Transverse colon (tissue), 4 donors: ENCODE results near the gene VPS52. TPM values are rescaled to one million over a fixed set of nuclear protein-coding genes. Genes with fewer than 3 reads are reported as not detected.
A peak's percentile ranks its signal among the peaks of the same experiment; 100 is the strongest.

Experiments used
- DNase-seq: peaks from one replicate; pipeline ENCODE4 v3.0.0-alpha.2; 2019
- H3K27ac ChIP-seq, 4 donors: fragments of 200-600 bp; sonication (generic); 2 replicates each; pipeline ENCODE4 v1.5.1; 2016 to 2018; ENCODE audit warnings: inconsistent platforms in 4 of 4
- H3K27me3 ChIP-seq: fragments of 200-600 bp; sonication (generic); 2 replicates; pipeline ENCODE4 v1.5.1; 2017; ENCODE audit warnings: inconsistent platforms
- H3K36me3 ChIP-seq, 4 donors: fragments of 200-600 bp; sonication (generic); 2 replicates each; pipeline ENCODE4 v1.5.1; 2017 to 2019; ENCODE audit warnings: inconsistent platforms in 4 of 4
- H3K4me1 ChIP-seq, 4 donors: fragments of 200-600 bp; sonication (generic); 2 replicates each; pipeline ENCODE4 v1.5.1; 2017 to 2020; ENCODE audit warnings: inconsistent platforms in 4 of 4
- H3K4me3 ChIP-seq, 4 donors: fragments of 200-600 bp; sonication (generic); 1 replicate in 1 of 4; 2 replicates in 3 of 4; pipeline versions ENCODE4 v1.5.1 to v1.6.1; 2017 to 2019; ENCODE audit warnings: inconsistent platforms in 4 of 4
- H3K9me3 ChIP-seq, 2 donors: fragments of 200-600 bp; sonication (generic); 2 replicates each; pipeline ENCODE4 v1.5.1; 2017 to 2019; ENCODE audit warnings: inconsistent platforms in 2 of 2
- CTCF ChIP-seq, 5 experiments: fragments of 200-600 bp in 3 of 5; fragments of 450-650 bp in 2 of 5; sonication (generic) in 3 of 5; IDR thresholded peaks; 1 replicate in 2 of 5; 2 replicates in 3 of 5; pipeline ENCODE4 v1.5.1; 2016 to 2017; ENCODE audit warnings: antibody characterized with exemption in 5 of 5, inconsistent platforms in 3 of 5, mild to moderate bottlenecking in 2 of 5, moderate library complexity in 1 of 5
- EP300 ChIP-seq: sonication (generic); formaldehyde crosslinking; IDR thresholded peaks from one replicate; pipeline ENCODE4 v1.6.1; 2017; ENCODE audit warnings: antibody characterized with exemption, low read depth
- POLR2A ChIP-seq: fragments of 450-650 bp; IDR thresholded peaks from one replicate; pipeline ENCODE4 v1.6.1; 2016; ENCODE audit warnings: antibody characterized with exemption, mild to moderate bottlenecking, moderate library complexity
- POLR2AphosphoS5 ChIP-seq, 3 donors: sonication (generic); formaldehyde crosslinking; IDR thresholded peaks; one replicate each; pipeline ENCODE4 v1.6.1; 2016; ENCODE audit warnings: antibody characterized with exemption in 3 of 3
- WGBS, 2 donors: methylation state at CpG; one replicate each; pipeline ENCODE4 v1.1.5; 2018; ENCODE audit warnings: low coverage in 1 of 2; 5-methylcytosine and 5-hydroxymethylcytosine counted together
- in situ Hi-C, 4 donors: fragments of 200-750 bp; cut with MboI; loops; one replicate each; pipeline versions ENCODE4 v1.15.0 to v1.15.1; 2017; ENCODE audit warnings: low sequenced_read_pairs in 3 of 4, low pct_ligation_motif_present in 1 of 4, low pct_unique_long_range_greater_than_20kb in 1 of 4
- intact Hi-C: fragments of 100-400 bp; cut with DNase I; formaldehyde crosslinking; loops from one replicate; pipeline ENCODE4 v1.15.1; 2023; ENCODE audit warnings: low total_unique reads
- total RNA-seq, 4 donors: library from RNA; depleted of rRNA; stranded (reverse); fragments of >200 nt; gene quantifications; one replicate each; pipeline ENCODE4 v1.1.0, GENCODE V29; 2016

The VPS52 gene
- total RNA-seq, 4 donors from 2014 or later: 52.4 to 93.3 (median 63.4) TPM

- Histone ChIP-seq H3K4me1 (peaks cover 10 to 33% (median 23%) of the 10 kb centered on the region in 4 donors), H3K27me3 (no peaks in the 10 kb centered on the region), H3K36me3 (peaks cover 0 to 7% (median 2%) of the 10 kb centered on the region in 4 donors), H3K9me3 (no peaks in the 10 kb centered on the region), H3K4me3 (peak overlapping the region; percentile 63 to 90 (median 87)), H3K27ac (peak overlapping the region; percentile 97 to 99 (median 98))
- intact Hi-C loops (no loop called here), in situ Hi-C loops (no loop called here)
- peak; percentile 95 for DNase-seq
- 0% methylated on average over 49 of the region's 54 CpGs; no CpG with 5 or more reads in 1 of the 2 donors for WGBS, 2 donors
- TF ChIP-seq EP300 (peak; percentile 3), POLR2A (peak; percentile 84), CTCF (IDR thresholded peaks at IDR 0.05) (peak; percentile 66 to 87 (median 79)), POLR2AphosphoS5 (IDR thresholded peaks at IDR 0.05) (peak; percentile 80 to 95 (median 89))
Measured at GRCh38 chr6:33299237-33299944, 27.7 kb upstream of the VPS52 start.

- 0% methylated on average over 5 to 23 of the region's 34 CpGs for WGBS, 2 donors
- Histone ChIP-seq H3K36me3 (peaks cover 0 to 2% (median 0%) of the 10 kb centered on the region in 4 donors), H3K4me1 (peaks cover 10 to 33% (median 23%) of the 10 kb centered on the region in 4 donors), H3K4me3 (peak within 1 kb of the TSS; percentile 63 to 90 (median 87)), H3K27ac (peak within 1 kb of the TSS; percentile 97 to 99 (median 98)), H3K9me3 (no peaks in the 10 kb centered on the region), H3K27me3 (no peaks in the 10 kb centered on the region)
- DNase-seq: peak; percentile 86
- intact Hi-C loops (no loop called here), in situ Hi-C loops (no loop called here)
- TF ChIP-seq EP300 (no peak), POLR2AphosphoS5 (IDR thresholded peaks at IDR 0.05) (no peak), CTCF (IDR thresholded peaks at IDR 0.05) (no peak), POLR2A (no peak)
Measured at GRCh38 chr6:33298773-33299236, 27.1 kb upstream of the VPS52 start, which contains the start of gene RGL2. RGL2 (minus strand) TSS chr6:33298942; CDS start chr6:33298610, 332 bp downstream.

GRCh38 chr6:33297956-33298772 lies 26.5 kb upstream of the VPS52 start:
- H3K36me3 ChIP-seq: no peaks in the 10 kb centered on the region
- peak overlapping the region; percentile 97 to 99 (median 98) for H3K27ac ChIP-seq
- peak; percentile 82 for DNase-seq
- no peaks in the 10 kb centered on the region for H3K9me3 ChIP-seq
- in situ Hi-C loops (no loop called here), intact Hi-C loops (no loop called here)
- WGBS, 2 donors: 1 to 5% methylated on average over 3 to 42 of the region's 42 CpGs
- H3K4me3 ChIP-seq: peak overlapping the region; percentile 63 to 90 (median 87)
- TF ChIP-seq CTCF (IDR thresholded peaks at IDR 0.05) (no peak), EP300 (no peak), POLR2A (peak; percentile 59), POLR2AphosphoS5 (IDR thresholded peaks at IDR 0.05) (peak; percentile 42 to 76 (median 59))
- peaks cover 10 to 33% (median 23%) of the 10 kb centered on the region in 4 donors for H3K4me1 ChIP-seq
- no peaks in the 10 kb centered on the region for H3K27me3 ChIP-seq
